ENCODE results near the gene CACNA1D.

CACNA1D gene

DNA sequence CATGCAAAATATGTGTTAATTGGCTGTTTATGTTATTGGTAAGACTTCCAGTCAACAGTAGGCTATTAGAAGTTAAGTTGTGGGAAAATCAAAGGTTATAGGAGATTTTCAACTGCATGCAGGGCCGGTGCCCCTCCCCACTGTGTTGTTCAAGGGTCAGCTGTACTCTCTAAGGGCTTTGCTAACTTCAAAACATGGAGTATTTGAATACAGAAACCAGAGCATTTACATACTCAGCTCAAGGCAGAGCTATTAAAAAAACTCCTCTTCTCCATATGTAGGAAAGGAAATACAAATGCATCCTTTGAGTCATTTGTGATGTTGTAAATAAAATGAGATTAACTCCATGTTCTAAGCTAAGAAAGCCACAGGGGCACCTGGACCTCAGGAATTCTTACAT lies 368.7 kb downstream of the CACNA1D start:
- Histone ChIP-seq H3K4me2 (ENCODE audit: low read length) (no peak overlapping the region), H3K79me2 (ENCODE audit: low read length) (no peaks in the 10 kb centered on the region), H3K9me3 (ENCODE audit: insufficient read depth, low read length) (no peaks in the 10 kb centered on the region), H3K36me3 (replicated peaks; ENCODE audit: low read depth, low read length) (peaks cover 74% of the 10 kb centered on the region), H2AFZ (ENCODE audit: low read depth, low read length) (no peak overlapping the region), H4K20me1 (ENCODE audit: insufficient read depth, low read length) (0 out of 2 replicates have a peak, but pooled peaks cover 3% of the 10 kb centered on the region), H3K4me1 (ENCODE audit: low read length) (peaks cover 10% of the 10 kb centered on the region), H3K27ac (ENCODE audit: low read length) (no peak overlapping the region), H3K9ac (ENCODE audit: low read length) (no peak overlapping the region), H3K4me3 (ENCODE audit: low read length) (no peak overlapping the region), H3K27me3 (ENCODE audit: low read depth, low read length) (no peaks in the 10 kb centered on the region)
- TF ChIP-seq EZH2phosphoT487 (IDR thresholded peaks at IDR 0.05; ENCODE audit: low read depth) = no peak
- TF ChIP-seq, protein P1, sequence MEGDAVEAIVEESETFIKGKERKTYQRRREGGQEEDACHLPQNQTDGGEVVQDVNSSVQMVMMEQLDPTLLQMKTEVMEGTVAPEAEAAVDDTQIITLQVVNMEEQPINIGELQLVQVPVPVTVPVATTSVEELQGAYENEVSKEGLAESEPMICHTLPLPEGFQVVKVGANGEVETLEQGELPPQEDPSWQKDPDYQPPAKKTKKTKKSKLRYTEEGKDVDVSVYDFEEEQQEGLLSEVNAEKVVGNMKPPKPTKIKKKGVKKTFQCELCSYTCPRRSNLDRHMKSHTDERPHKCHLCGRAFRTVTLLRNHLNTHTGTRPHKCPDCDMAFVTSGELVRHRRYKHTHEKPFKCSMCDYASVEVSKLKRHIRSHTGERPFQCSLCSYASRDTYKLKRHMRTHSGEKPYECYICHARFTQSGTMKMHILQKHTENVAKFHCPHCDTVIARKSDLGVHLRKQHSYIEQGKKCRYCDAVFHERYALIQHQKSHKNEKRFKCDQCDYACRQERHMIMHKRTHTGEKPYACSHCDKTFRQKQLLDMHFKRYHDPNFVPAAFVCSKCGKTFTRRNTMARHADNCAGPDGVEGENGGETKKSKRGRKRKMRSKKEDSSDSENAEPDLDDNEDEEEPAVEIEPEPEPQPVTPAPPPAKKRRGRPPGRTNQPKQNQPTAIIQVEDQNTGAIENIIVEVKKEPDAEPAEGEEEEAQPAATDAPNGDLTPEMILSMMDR (IDR thresholded peaks at IDR 0.05; ENCODE audit: low read depth, low read length) = no peak

Data from OCI-LY3 (cell line).